ENCODE measurements around the gene DTD1.
"Not testable (repeated sequence)": the region's sequence is repeated elsewhere in the genome, so short reads cannot be mapped to it uniquely, and the experiment has no call there.

DNA sequence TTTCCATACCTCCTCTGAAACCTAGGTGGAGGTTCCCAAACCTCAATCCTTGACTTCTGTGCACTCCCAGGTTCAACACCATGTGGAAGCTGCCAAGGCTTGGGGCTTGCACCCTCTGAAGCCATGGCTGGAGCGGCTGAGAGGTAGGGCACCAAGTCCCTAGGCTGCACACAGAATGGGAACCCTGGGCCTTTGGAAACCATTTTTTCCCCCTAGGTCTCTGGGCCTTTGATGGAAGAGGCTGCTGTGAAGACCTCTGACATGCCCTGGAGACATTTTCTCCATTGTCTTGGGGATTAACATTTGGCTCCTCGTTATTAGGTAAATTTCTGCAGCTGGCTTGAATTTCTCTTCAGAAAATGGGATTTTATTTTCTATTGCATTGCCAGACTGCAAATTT lies 199.2 kb downstream of the DTD1 start:
- TF ChIP-seq EP300, POLR2AphosphoS5, POLR2A (IDR thresholded peaks at IDR 0.05): not testable (repeated sequence)
- TF ChIP-seq, protein P1, sequence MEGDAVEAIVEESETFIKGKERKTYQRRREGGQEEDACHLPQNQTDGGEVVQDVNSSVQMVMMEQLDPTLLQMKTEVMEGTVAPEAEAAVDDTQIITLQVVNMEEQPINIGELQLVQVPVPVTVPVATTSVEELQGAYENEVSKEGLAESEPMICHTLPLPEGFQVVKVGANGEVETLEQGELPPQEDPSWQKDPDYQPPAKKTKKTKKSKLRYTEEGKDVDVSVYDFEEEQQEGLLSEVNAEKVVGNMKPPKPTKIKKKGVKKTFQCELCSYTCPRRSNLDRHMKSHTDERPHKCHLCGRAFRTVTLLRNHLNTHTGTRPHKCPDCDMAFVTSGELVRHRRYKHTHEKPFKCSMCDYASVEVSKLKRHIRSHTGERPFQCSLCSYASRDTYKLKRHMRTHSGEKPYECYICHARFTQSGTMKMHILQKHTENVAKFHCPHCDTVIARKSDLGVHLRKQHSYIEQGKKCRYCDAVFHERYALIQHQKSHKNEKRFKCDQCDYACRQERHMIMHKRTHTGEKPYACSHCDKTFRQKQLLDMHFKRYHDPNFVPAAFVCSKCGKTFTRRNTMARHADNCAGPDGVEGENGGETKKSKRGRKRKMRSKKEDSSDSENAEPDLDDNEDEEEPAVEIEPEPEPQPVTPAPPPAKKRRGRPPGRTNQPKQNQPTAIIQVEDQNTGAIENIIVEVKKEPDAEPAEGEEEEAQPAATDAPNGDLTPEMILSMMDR (IDR thresholded peaks at IDR 0.05) = not testable (repeated sequence)

Data from upper lobe of left lung (tissue), 4 donors.